ENCODE data around the gene TAS2R9.
A peak's percentile ranks its signal among the peaks of the same experiment; 100 is the strongest.
"Not testable (repeated sequence)": the region's sequence is repeated elsewhere in the genome, so short reads cannot be mapped to it uniquely, and the experiment has no call there.

TAS2R9 gene

GRCh38 chr12:10802587-10802986 is 7.4 kb downstream of the TAS2R9 start, which contains the start of gene TAS2R7:
TAS2R7 (minus strand) TSS chr12:10802627; CDS start chr12:10802570, 57 bp downstream.
- TF ChIP-seq CTCF (IDR thresholded peaks at IDR 0.05; ENCODE audit: insufficient read depth, low read depth, low read length, missing control alignments) = no peak
- no peak for DNase-seq (ENCODE audit: low read depth)
- no peak within 1 kb of the TSS for H3K4me3 ChIP-seq (ENCODE audit: low read length)

GRCh38 chr12:10801741-10802140 is 8.2 kb downstream of the TAS2R9 start:
- no peak for DNase-seq (ENCODE audit: low read depth)
- TF ChIP-seq CTCF (IDR thresholded peaks at IDR 0.05; ENCODE audit: insufficient read depth, low read depth, low read length, missing control alignments) = no peak
- no peak overlapping the region for H3K4me3 ChIP-seq (ENCODE audit: low read length)

- TF ChIP-seq CTCF (IDR thresholded peaks at IDR 0.05; ENCODE audit: insufficient read depth, low read depth, low read length, missing control alignments) = no peak
- DNase-seq (ENCODE audit: low read depth) = no peak
- no peak overlapping the region for H3K4me3 ChIP-seq (ENCODE audit: low read length)
Observed at GRCh38 chr12:10794222-10794621, 15.7 kb downstream of the TAS2R9 start.

GRCh38 chr12:10791769-10792168 is 18.2 kb downstream of the TAS2R9 start:
- not testable (repeated sequence) for H3K4me3 ChIP-seq (ENCODE audit: low read length); DNase-seq (ENCODE audit: low read depth)

- no peak for TF ChIP-seq CTCF (IDR thresholded peaks at IDR 0.05; ENCODE audit: insufficient read depth, low read depth, low read length, missing control alignments)
- no peak overlapping the region for H3K4me3 ChIP-seq (ENCODE audit: low read length)
- no peak for DNase-seq (ENCODE audit: low read depth)
Observed at GRCh38 chr12:10783252-10783651, 26.7 kb downstream of the TAS2R9 start.

- no peak for DNase-seq (ENCODE audit: low read depth)
- no peak overlapping the region for H3K4me3 ChIP-seq (ENCODE audit: low read length)
- TF ChIP-seq CTCF (IDR thresholded peaks at IDR 0.05; ENCODE audit: insufficient read depth, low read depth, low read length, missing control alignments) = no peak
Observed at GRCh38 chr12:10779103-10779502, 30.9 kb downstream of the TAS2R9 start.

GRCh38 chr12:10771132-10771733 is 38.7 kb downstream of the TAS2R9 start:
- TF ChIP-seq CTCF (IDR thresholded peaks at IDR 0.05; ENCODE audit: insufficient read depth, low read depth, low read length, missing control alignments) = peak; percentile 53
- peak; percentile 58 for DNase-seq (ENCODE audit: low read depth)
- H3K4me3 ChIP-seq (ENCODE audit: low read length) = no peak overlapping the region
